ENCODE data around the gene SLC39A2. TPM values are rescaled to one million over a fixed set of nuclear protein-coding genes. Genes with fewer than 3 reads are reported as not detected.

SLC39A2 gene
- total RNA-seq, 2 donors from 2014 or later = 0.35 to 0.46 TPM

DNA sequence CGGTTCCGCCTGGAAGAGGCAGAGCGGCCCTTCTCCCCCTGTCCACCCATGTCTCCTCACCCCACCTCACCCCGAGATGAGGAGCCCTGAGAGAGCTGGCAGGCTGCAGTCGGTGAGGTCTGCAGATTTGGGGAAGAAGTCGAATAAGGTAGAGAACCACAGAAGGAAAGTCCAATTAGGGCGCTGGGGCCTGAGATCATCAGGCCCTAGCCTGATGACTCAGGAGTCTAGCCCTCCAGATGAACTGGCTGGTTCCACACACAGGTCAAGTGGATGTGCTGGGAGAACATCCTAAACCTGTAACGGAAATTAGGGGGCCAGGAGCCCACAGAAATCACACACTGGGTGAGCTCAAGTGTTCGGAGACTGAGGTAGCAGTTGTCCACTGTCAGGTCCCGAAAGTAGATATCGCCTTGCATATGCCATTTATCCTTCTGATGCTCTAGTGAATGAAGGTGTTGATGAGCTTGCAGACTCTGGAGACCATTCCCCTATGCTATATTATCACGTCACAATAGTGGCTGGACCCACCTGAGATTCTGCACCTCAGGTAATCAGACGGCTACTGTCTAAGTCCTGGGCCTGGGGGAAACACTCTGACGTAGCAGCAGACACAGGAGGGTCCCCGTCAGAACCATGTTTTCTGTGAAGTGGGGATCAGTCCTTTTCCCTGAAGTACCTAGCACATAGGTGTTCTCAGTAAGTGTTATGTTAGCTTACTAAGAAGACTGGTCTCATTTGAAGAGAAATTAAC, 10.2 kb upstream of the SLC39A2 start:
- TF ChIP-seq, protein P1, sequence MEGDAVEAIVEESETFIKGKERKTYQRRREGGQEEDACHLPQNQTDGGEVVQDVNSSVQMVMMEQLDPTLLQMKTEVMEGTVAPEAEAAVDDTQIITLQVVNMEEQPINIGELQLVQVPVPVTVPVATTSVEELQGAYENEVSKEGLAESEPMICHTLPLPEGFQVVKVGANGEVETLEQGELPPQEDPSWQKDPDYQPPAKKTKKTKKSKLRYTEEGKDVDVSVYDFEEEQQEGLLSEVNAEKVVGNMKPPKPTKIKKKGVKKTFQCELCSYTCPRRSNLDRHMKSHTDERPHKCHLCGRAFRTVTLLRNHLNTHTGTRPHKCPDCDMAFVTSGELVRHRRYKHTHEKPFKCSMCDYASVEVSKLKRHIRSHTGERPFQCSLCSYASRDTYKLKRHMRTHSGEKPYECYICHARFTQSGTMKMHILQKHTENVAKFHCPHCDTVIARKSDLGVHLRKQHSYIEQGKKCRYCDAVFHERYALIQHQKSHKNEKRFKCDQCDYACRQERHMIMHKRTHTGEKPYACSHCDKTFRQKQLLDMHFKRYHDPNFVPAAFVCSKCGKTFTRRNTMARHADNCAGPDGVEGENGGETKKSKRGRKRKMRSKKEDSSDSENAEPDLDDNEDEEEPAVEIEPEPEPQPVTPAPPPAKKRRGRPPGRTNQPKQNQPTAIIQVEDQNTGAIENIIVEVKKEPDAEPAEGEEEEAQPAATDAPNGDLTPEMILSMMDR (conservative IDR thresholded peaks at IDR 0.05) = no peak
- H3K9me3 ChIP-seq (ENCODE audit: control insufficient read depth, low read length) = no peaks in the 10 kb centered on the region
- H3K36me3 ChIP-seq (ENCODE audit: control insufficient read depth, insufficient read depth, low read length) = peaks cover 26% of the 10 kb centered on the region
- peaks cover 4% of the 10 kb centered on the region for H3K4me1 Mint-ChIP-seq
- H3K9me3 Mint-ChIP-seq = no peaks in the 10 kb centered on the region
- H3K27me3 ChIP-seq (ENCODE audit: control insufficient read depth, insufficient read depth, low read length, poor library complexity, severe bottlenecking) = peaks cover 5% of the 10 kb centered on the region
- DNase-seq = peak; percentile 39
- peak overlapping the region; percentile 21 for H3K4me3 ChIP-seq (ENCODE audit: low read length)
- WGBS, 2 experiments (ENCODE audit: insufficient coverage in 1 of 2, insufficient read length in 1 of 2) = 94 to 95% methylated on average over 8 to 14 of the region's 15 CpGs
- no peaks in the 10 kb centered on the region for H3K4me1 ChIP-seq (ENCODE audit: control insufficient read depth, insufficient read depth, low read length)
- no peak overlapping the region for H3K27ac Mint-ChIP-seq
- peaks cover 18% of the 10 kb centered on the region for H3K36me3 Mint-ChIP-seq (ENCODE audit: low read depth)
- H3K4me3 Mint-ChIP-seq = peak overlapping the region; percentile 87
- H3K27ac ChIP-seq (ENCODE audit: low read depth, low read length) = no peak overlapping the region
- H3K9ac ChIP-seq (ENCODE audit: extremely low read depth, low read length, poor library complexity, severe bottlenecking) = no peak overlapping the region
- peaks cover 8% of the 10 kb centered on the region for H3K27me3 Mint-ChIP-seq (ENCODE audit: insufficient read depth)

DNA sequence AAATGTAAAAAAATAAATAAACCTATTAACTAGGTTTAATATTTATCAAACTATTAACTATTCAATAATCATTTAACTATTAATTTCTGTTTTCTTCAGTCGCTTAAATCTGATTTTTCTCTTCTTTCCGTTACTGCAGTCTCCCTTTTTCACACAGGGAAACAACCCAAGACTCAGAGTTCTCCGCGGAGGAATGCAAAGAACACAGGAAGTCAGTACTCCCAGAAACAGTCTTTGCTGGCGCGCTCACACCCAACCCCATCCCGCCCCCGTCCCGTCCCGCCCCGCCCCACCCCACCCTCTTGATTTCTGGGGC, 9.7 kb upstream of the SLC39A2 start:
- no peaks in the 10 kb centered on the region for H3K9me3 ChIP-seq (ENCODE audit: control insufficient read depth, low read length)
- H3K4me1 ChIP-seq (ENCODE audit: control insufficient read depth, insufficient read depth, low read length) = no peaks in the 10 kb centered on the region
- peaks cover 32% of the 10 kb centered on the region for H3K36me3 ChIP-seq (ENCODE audit: control insufficient read depth, insufficient read depth, low read length)
- H3K36me3 Mint-ChIP-seq (ENCODE audit: low read depth) = peaks cover 23% of the 10 kb centered on the region
- H3K27ac Mint-ChIP-seq = peak overlapping the region; percentile 12
- DNase-seq = no peak
- TF ChIP-seq, protein P1 (conservative IDR thresholded peaks at IDR 0.05) = no peak
- no peak overlapping the region for H3K9ac ChIP-seq (ENCODE audit: extremely low read depth, low read length, poor library complexity, severe bottlenecking)
- peaks cover 4% of the 10 kb centered on the region for H3K4me1 Mint-ChIP-seq
- H3K9me3 Mint-ChIP-seq = no peaks in the 10 kb centered on the region
- WGBS, 2 experiments (ENCODE audit: insufficient coverage in 1 of 2, insufficient read length in 1 of 2) = 4% methylated on average over 8 of the region's 11 CpGs; no CpG with 5 or more reads in 1 of the 2 experiments
- peaks cover 8% of the 10 kb centered on the region for H3K27me3 Mint-ChIP-seq (ENCODE audit: insufficient read depth)
- H3K27ac ChIP-seq (ENCODE audit: low read depth, low read length) = no peak overlapping the region
- peak overlapping the region; percentile 87 for H3K4me3 Mint-ChIP-seq
- peaks cover 5% of the 10 kb centered on the region for H3K27me3 ChIP-seq (ENCODE audit: control insufficient read depth, insufficient read depth, low read length, poor library complexity, severe bottlenecking)
- peak overlapping the region; percentile 21 for H3K4me3 ChIP-seq (ENCODE audit: low read length)

- TF ChIP-seq, protein P1 (conservative IDR thresholded peaks at IDR 0.05) = peak; percentile 77
- H3K36me3 ChIP-seq (ENCODE audit: control insufficient read depth, insufficient read depth, low read length) = peaks cover 37% of the 10 kb centered on the region
- H3K9me3 ChIP-seq (ENCODE audit: control insufficient read depth, low read length) = no peaks in the 10 kb centered on the region
- peak within 1 kb of the TSS; percentile 87 for H3K4me3 Mint-ChIP-seq
- peak within 1 kb of the TSS; percentile 64 for H3K27ac ChIP-seq (ENCODE audit: low read depth, low read length)
- peaks cover 4% of the 10 kb centered on the region for H3K4me1 Mint-ChIP-seq
- no peaks in the 10 kb centered on the region for H3K4me1 ChIP-seq (ENCODE audit: control insufficient read depth, insufficient read depth, low read length)
- peaks cover 29% of the 10 kb centered on the region for H3K36me3 Mint-ChIP-seq (ENCODE audit: low read depth)
- H3K9ac ChIP-seq (ENCODE audit: extremely low read depth, low read length, poor library complexity, severe bottlenecking) = peak within 1 kb of the TSS; percentile 64
- DNase-seq = peak; percentile 96
- peaks cover 5% of the 10 kb centered on the region for H3K27me3 ChIP-seq (ENCODE audit: control insufficient read depth, insufficient read depth, low read length, poor library complexity, severe bottlenecking)
- H3K27me3 Mint-ChIP-seq (ENCODE audit: insufficient read depth) = peaks cover 8% of the 10 kb centered on the region
- H3K9me3 Mint-ChIP-seq = no peaks in the 10 kb centered on the region
- WGBS, 2 experiments (ENCODE audit: insufficient coverage in 1 of 2, insufficient read length in 1 of 2) = 0 to 1% methylated on average over 32 to 42 of the region's 42 CpGs
- H3K27ac Mint-ChIP-seq = peak within 1 kb of the TSS; percentile 12
- peak within 1 kb of the TSS; percentile 96 for H3K4me3 ChIP-seq (ENCODE audit: low read length)
Measured at GRCh38 chr14:20989787-20990600, 9.1 kb upstream of the SLC39A2 start, which contains the start of gene METTL17. Gene METTL17 (plus strand): TSS chr14:20989980. CDS start chr14:20990003, 23 bp downstream.
